Choroid plexus epithelial cell (primary cell): ENCODE data around the gene TNRC6C.
"Not testable (repeated sequence)": the region's sequence is repeated elsewhere in the genome, so short reads cannot be mapped to it uniquely, and the experiment has no call there.

ENCODE experiments used
- DNase-seq: peaks from one replicate; pipeline ENCODE4 v3.0.0-alpha.2; 2010; ENCODE audit warnings: low read depth
- H3K4me3 ChIP-seq: 2 replicates; pipeline ENCODE4 v1.5.1; 2011; ENCODE audit warnings: low read depth, mild to moderate bottlenecking, control low read depth, low read length, moderate library complexity
- TF ChIP-seq, protein P1 (sequence below): conservative IDR thresholded peaks from 2 replicates; pipeline ENCODE4 v1.5.1; 2011; ENCODE audit warnings: low read depth, mild to moderate bottlenecking, control low read depth, inconsistent platforms, low read length, moderate library complexity

TNRC6C gene

DNA sequence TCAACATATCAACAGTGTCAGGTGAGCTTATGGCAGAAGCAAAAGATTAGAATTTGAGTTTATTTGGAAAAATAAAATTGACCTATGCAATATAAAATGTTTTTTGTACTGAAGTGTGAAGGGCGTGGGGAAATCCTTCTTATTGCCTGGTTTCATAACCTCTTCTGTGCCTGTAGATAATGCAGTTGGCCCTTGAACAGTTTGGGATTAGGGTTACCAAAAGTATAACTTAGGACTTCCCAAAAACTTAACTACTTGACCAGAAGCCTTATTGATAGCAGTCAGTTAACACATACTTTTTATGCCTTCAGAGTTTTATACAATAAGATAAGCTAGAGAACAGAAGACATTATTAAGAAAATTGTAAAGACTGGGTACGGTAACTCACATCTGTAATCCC lies 104.1 kb downstream of the TNRC6C start:
- H3K4me3 ChIP-seq: no peak overlapping the region
- no peak for DNase-seq
- TF ChIP-seq, protein P1, sequence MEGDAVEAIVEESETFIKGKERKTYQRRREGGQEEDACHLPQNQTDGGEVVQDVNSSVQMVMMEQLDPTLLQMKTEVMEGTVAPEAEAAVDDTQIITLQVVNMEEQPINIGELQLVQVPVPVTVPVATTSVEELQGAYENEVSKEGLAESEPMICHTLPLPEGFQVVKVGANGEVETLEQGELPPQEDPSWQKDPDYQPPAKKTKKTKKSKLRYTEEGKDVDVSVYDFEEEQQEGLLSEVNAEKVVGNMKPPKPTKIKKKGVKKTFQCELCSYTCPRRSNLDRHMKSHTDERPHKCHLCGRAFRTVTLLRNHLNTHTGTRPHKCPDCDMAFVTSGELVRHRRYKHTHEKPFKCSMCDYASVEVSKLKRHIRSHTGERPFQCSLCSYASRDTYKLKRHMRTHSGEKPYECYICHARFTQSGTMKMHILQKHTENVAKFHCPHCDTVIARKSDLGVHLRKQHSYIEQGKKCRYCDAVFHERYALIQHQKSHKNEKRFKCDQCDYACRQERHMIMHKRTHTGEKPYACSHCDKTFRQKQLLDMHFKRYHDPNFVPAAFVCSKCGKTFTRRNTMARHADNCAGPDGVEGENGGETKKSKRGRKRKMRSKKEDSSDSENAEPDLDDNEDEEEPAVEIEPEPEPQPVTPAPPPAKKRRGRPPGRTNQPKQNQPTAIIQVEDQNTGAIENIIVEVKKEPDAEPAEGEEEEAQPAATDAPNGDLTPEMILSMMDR: no peak

DNA sequence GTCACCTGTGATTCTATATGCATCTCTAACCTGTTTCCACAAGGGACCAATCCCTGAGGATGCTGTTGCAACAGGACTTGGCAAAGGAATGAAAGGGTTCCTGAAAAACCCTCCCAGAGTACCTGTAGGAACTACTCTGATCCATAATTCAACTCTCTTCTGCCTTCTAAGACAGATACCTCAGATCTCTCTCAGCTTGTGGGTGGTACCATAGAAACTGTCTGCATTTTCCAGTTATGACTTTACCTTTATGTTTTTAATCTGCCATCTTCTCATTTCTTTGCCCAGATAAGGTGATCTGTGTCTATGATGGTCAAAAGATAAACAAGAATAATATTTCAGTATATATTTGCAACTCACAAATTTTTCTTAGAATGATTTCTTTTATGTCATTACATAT lies 105.0 kb downstream of the TNRC6C start:
- H3K4me3 ChIP-seq: no peak overlapping the region
- TF ChIP-seq, protein P1: no peak
- no peak for DNase-seq

DNA sequence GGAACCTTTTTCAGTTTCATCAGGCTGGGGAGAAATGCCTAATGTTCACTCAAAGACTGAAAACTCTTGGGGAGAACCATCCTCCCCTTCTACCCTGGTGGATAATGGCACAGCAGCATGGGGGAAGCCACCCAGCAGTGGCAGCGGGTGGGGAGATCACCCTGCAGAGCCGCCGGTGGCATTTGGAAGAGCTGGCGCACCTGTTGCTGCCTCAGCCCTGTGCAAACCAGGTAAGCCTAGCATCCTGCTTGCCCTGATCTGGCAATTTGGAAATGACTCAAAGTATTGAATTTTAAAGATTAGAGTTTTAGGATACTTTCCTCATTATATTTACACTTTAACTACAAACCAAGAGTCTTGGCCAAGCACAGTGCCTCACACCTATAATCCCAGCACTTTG lies 106.2 kb downstream of the TNRC6C start:
- TF ChIP-seq, protein P1: no peak
- no peak overlapping the region for H3K4me3 ChIP-seq
- DNase-seq: no peak

DNA sequence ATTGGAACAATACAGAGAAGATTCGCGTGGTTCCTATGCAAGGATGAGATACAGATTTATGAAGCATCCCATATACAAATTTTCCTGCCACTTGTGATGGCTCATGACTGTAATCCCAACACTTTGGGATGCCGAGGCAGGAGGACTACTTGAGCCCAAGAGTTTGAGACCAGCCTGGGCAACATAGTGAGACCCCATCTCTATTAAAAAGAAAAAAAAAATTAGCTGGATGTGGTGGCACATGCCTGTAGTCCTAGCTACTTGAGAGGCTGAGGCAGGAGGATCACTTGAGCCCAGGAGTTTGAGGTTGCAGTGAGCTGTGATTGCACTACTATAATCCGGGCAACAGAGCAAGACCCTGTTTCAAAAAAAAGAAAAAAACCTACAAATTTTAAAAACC lies 108.5 kb downstream of the TNRC6C start:
- not testable (repeated sequence) for DNase-seq, H3K4me3 ChIP-seq

DNA sequence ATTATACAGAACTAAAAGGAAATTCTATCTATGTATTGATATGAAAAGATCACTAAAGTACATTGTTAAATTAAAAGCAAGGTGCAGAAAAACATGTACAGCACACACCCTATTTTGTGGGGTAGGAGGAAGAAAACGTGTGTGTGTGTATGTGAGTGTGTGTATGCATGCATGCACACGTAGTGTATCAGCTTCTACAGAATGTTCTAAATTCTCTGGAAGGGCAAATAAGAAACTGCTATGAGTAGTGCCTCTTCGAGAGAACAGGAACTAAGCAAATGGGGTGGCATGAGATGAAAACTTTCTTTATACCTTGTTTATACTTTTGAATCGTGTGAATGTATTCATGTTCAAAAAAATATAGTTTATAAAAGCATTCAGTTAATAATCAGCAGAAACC lies 111.2 kb downstream of the TNRC6C start:
- DNase-seq: no peak
- TF ChIP-seq, protein P1: no peak
- no peak overlapping the region for H3K4me3 ChIP-seq

DNA sequence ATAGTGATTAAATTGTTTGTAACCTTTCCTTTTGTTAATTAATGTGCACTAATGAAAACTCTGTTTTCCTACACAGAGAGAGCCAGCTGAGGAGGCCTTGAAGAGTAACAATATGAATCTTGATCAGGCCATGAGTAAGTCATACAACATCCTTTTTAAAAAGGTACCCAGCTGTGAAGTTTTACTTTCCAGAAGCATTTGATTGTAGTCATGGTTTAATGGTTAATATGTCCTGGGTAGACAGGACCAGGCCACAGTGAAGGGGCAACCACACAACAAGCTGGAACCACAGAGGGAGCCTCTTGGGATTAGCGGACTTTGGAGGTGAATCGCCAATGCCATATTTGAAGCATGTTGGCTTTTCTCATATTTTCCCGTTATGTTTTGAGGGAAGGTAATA lies 114.5 kb downstream of the TNRC6C start:
- no peak overlapping the region for H3K4me3 ChIP-seq
- DNase-seq: no peak
- TF ChIP-seq, protein P1: no peak

DNA sequence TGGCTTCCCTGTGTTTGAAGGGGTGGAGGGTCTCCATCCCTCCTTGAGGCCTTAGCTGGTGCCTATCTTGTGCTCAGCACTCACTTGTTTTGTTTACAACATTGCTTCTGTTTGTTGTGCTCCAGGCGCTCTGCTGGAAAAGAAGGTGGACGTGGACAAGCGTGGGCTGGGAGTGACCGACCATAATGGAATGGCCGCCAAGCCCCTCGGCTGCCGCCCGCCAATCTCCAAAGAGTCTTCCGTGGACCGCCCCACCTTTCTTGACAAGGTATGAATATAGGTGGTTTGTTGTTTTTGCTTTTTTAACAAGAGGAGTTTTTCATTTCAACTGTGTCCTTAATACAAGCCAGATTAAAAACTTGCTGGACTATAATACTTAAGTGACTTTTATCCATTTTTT lies 116.5 kb downstream of the TNRC6C start:
- TF ChIP-seq, protein P1: no peak
- DNase-seq: no peak
- no peak overlapping the region for H3K4me3 ChIP-seq

DNA sequence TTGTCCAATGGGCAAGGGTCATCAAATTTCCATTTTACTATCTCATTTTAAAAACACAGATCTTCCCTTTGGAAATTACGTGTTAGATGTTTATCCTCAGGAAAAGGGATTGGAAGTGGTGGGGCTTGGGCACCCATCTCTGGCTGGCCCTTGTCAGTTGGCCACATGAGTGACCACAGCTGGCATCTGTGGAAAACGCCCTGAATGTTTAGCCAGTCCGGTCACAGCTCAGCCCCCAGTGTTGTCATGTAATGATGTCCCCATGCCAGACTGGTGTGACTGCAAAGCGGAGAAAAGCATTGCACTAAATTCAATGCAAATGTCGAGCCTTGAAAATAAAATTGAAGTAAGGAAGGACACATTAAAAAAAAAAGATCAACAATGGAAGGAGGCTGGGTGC lies 117.0 kb downstream of the TNRC6C start:
- H3K4me3 ChIP-seq: no peak overlapping the region
- DNase-seq: no peak
- TF ChIP-seq, protein P1: no peak
